Superior temporal gyrus (tissue), 1 donor: Measurements from ENCODE around the gene TRAK1.

ENCODE experiments used
- DNase-seq: peaks from one replicate; pipeline ENCODE4 v3.0.0-alpha.2; 2016; ENCODE audit errors: extremely low spot score

The TRAK1 gene

GRCh38 chr3:42204867-42205599, 113.9 kb downstream of the TRAK1 start:
- no peak for DNase-seq

GRCh38 chr3:42205800-42206514, 114.8 kb downstream of the TRAK1 start:
- DNase-seq: no peak

GRCh38 chr3:42209917-42210316, 118.8 kb downstream of the TRAK1 start:
- no peak for DNase-seq

- DNase-seq: no peak
These were observed 119.6 kb downstream of the TRAK1 start for GRCh38 chr3:42210726-42211125.

GRCh38 chr3:42213417-42213816, 122.3 kb downstream of the TRAK1 start:
- DNase-seq: no peak

- no peak for DNase-seq
These were observed 122.9 kb downstream of the TRAK1 start for GRCh38 chr3:42214064-42214463.

GRCh38 chr3:42214565-42215283, 123.6 kb downstream of the TRAK1 start:
- no peak for DNase-seq

- no peak for DNase-seq
These were observed 125.1 kb downstream of the TRAK1 start for GRCh38 chr3:42216302-42216701.

GRCh38 chr3:42216931-42217333, 125.8 kb downstream of the TRAK1 start:
- DNase-seq: no peak

GRCh38 chr3:42220436-42221121, 129.4 kb downstream of the TRAK1 start:
- DNase-seq: no peak

- DNase-seq: no peak
These were observed 132.0 kb downstream of the TRAK1 start for GRCh38 chr3:42222942-42223693.

- DNase-seq: no peak
These were observed 133.0 kb downstream of the TRAK1 start for GRCh38 chr3:42224178-42224577.

GRCh38 chr3:42224658-42225421, 133.7 kb downstream of the TRAK1 start:
- DNase-seq: no peak

GRCh38 chr3:42225486-42226363, 134.6 kb downstream of the TRAK1 start:
- DNase-seq: no peak

GRCh38 chr3:42226470-42227425, 135.6 kb downstream of the TRAK1 start:
- DNase-seq: no peak

GRCh38 chr3:42228796-42229195, 137.6 kb downstream of the TRAK1 start:
- DNase-seq: no peak

- DNase-seq: no peak
These were observed 138.2 kb downstream of the TRAK1 start for GRCh38 chr3:42229266-42229941.
